T-helper 9 cell (primary cell): ENCODE data around the gene LNPK.
"Not testable (repeated sequence)": the region's sequence is repeated elsewhere in the genome, so short reads cannot be mapped to it uniquely, and the experiment has no call there.

Experiments used
- DNase-seq: peaks from one replicate; pipeline ENCODE4 v3.0.0-alpha.2; 2020

LNPK gene

GRCh38 chr2:175895957-175896356 lies 106.1 kb downstream of the LNPK start:
- not testable (repeated sequence) for DNase-seq

GRCh38 chr2:175892046-175892445 lies 110.0 kb downstream of the LNPK start:
- no peak for DNase-seq

GRCh38 chr2:175890636-175891242 lies 111.3 kb downstream of the LNPK start:
- DNase-seq, result no peak

GRCh38 chr2:175889701-175890302 lies 112.3 kb downstream of the LNPK start:
- no peak for DNase-seq

GRCh38 chr2:175887776-175888175 lies 114.3 kb downstream of the LNPK start:
- no peak for DNase-seq

GRCh38 chr2:175884697-175885393 lies 117.2 kb downstream of the LNPK start:
- DNase-seq, result no peak

GRCh38 chr2:175883586-175884194 lies 118.4 kb downstream of the LNPK start:
- no peak for DNase-seq

- DNase-seq, result no peak
Observed at GRCh38 chr2:175879679-175880078, 122.4 kb downstream of the LNPK start.

GRCh38 chr2:175877845-175878544 lies 124.1 kb downstream of the LNPK start:
- no peak for DNase-seq

GRCh38 chr2:175874291-175874690 lies 127.8 kb downstream of the LNPK start:
- no peak for DNase-seq
